Spleen (tissue), 7 donors: Measurements from ENCODE around the gene ACVR1.

Source experiments
- POLR2A ChIP-seq, 3 donors: fragments of 450-650 bp; IDR thresholded peaks; one replicate each; pipeline ENCODE4 v1.5.1; 2017; ENCODE audit warnings: antibody characterized with exemption in 3 of 3, mild to moderate bottlenecking in 1 of 3
- POLR2AphosphoS5 ChIP-seq, 3 donors: sonication (generic); formaldehyde crosslinking; IDR thresholded peaks; one replicate each; pipeline ENCODE4 v1.5.1; 2017; ENCODE audit warnings: antibody characterized with exemption in 3 of 3
- TF ChIP-seq, protein P1 (sequence below), 11 experiments: fragments of 200-600 bp in 7 of 11; fragments of 450-650 bp in 4 of 11; sonication (generic) in 4 of 11; IDR thresholded peaks in 8 of 11; conservative IDR thresholded peaks in 3 of 11; 1 replicate in 7 of 11; 2 replicates in 4 of 11; pipeline versions ENCODE4 v1.4.0 to v1.8.0; 2016 to 2021; ENCODE audit warnings: antibody characterized with exemption in 11 of 11, inconsistent platforms in 4 of 11, mild to moderate bottlenecking in 1 of 11
- donor health status: DM: no; HTN: no; CAD: no; lungs with moderate emphysema.
- donor health status: DM: no; HTN: no; CAD: no.
- donor health status: DM: no; HTN: no; CAD: no.

DNA sequence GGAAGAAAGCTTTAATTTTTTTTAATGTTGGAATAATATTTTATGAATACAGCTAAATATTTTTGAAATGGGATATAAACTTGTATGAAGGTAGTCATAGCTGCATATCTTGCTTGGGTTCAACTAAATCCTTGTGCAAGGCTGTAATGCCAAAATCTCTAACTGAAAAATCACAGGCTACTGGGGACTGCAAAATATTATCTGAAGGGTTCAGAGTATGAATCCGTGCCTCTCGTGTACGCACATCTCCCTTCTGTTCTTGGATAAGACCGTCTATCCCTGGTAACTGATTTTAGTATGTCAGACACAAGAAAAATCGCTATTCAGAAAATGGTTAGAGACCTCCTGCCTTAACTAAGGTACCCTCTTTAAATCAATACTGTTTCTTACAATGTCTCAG, 71.8 kb downstream of the ACVR1 start:
- TF ChIP-seq, protein P1, sequence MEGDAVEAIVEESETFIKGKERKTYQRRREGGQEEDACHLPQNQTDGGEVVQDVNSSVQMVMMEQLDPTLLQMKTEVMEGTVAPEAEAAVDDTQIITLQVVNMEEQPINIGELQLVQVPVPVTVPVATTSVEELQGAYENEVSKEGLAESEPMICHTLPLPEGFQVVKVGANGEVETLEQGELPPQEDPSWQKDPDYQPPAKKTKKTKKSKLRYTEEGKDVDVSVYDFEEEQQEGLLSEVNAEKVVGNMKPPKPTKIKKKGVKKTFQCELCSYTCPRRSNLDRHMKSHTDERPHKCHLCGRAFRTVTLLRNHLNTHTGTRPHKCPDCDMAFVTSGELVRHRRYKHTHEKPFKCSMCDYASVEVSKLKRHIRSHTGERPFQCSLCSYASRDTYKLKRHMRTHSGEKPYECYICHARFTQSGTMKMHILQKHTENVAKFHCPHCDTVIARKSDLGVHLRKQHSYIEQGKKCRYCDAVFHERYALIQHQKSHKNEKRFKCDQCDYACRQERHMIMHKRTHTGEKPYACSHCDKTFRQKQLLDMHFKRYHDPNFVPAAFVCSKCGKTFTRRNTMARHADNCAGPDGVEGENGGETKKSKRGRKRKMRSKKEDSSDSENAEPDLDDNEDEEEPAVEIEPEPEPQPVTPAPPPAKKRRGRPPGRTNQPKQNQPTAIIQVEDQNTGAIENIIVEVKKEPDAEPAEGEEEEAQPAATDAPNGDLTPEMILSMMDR (IDR thresholded peaks at IDR 0.05 in 8 of 11, conservative IDR thresholded peaks at IDR 0.05 in 3 of 11), result no peak
- TF ChIP-seq POLR2AphosphoS5 (IDR thresholded peaks at IDR 0.05) (no peak), POLR2A (IDR thresholded peaks at IDR 0.05) (no peak)
